HL-60 (cell line): ENCODE data around the gene TVP23C.

Experiments used
- GABPA ChIP-seq: IDR thresholded peaks from 2 replicates; pipeline ENCODE4 v1.6.1; 2012; ENCODE audit warnings: low read depth
- POLR2AphosphoS5 ChIP-seq: IDR thresholded peaks from 2 replicates; pipeline ENCODE4 v1.6.1; 2012; ENCODE audit warnings: low read depth
- SPI1 ChIP-seq: IDR thresholded peaks from 2 replicates; pipeline ENCODE4 v1.6.1; 2012; ENCODE audit warnings: low read depth, mild to moderate bottlenecking, borderline replicate concordance
- TF ChIP-seq, protein P1 (sequence below): IDR thresholded peaks from one replicate; pipeline ENCODE4 v1.5.1; 2011; ENCODE audit warnings: low read length, control low read depth, inconsistent platforms; ENCODE audit not compliant: insufficient read depth

DNA sequence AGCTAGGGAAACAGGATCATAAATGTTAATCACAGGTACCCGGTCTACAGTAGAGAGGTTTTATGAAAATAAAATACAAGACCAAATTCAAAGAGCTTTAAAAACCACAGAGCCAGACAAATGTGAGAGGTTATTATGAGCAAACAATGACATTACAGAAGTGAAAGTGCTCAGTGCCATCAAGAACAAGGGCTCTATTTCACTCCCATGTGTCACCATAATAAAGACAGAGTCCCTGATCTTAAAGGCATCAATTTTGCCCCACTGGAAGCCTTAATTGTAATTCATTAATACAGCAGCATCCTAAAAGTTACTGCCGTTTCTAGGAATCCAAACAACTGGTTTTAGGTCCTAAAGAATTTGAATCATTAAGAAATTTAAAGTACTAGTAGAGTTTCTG lies 52.1 kb downstream of the TVP23C start:
- no peak for TF ChIP-seq POLR2AphosphoS5
- TF ChIP-seq, protein P1, sequence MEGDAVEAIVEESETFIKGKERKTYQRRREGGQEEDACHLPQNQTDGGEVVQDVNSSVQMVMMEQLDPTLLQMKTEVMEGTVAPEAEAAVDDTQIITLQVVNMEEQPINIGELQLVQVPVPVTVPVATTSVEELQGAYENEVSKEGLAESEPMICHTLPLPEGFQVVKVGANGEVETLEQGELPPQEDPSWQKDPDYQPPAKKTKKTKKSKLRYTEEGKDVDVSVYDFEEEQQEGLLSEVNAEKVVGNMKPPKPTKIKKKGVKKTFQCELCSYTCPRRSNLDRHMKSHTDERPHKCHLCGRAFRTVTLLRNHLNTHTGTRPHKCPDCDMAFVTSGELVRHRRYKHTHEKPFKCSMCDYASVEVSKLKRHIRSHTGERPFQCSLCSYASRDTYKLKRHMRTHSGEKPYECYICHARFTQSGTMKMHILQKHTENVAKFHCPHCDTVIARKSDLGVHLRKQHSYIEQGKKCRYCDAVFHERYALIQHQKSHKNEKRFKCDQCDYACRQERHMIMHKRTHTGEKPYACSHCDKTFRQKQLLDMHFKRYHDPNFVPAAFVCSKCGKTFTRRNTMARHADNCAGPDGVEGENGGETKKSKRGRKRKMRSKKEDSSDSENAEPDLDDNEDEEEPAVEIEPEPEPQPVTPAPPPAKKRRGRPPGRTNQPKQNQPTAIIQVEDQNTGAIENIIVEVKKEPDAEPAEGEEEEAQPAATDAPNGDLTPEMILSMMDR: no peak
- no peak for TF ChIP-seq GABPA
- no peak for TF ChIP-seq SPI1
